ENCODE measurements around the gene PALM. TPM values are rescaled to one million over a fixed set of nuclear protein-coding genes. Genes with fewer than 3 reads are reported as not detected.

Gene PALM
- total RNA-seq, 3 donors from 2014 or later = 16.1 to 61.0 (median 35.1) TPM

DNA sequence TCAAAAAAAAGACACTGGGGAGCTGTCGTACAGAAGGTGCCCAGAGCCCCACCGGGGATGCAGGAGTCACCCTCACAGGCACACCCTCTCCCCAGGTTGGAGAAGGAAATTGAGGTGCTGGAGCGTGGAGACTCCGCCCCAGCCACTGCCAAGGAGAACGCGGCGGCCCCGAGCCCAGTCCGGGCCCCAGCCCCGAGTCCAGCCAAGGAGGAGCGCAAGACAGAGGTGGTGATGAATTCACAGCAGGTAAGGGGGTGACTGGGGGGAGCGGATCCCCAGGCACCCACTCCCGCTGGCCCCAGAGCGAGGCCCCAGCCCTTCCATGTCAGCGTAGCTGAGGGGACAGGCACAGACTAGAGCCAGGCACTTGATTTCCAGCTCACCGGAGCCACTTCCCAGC is 22.3 kb downstream of the PALM start:
- TF ChIP-seq POLR2AphosphoS5 (IDR thresholded peaks at IDR 0.05) (no peak), CTCF (IDR thresholded peaks at IDR 0.05) (no peak)

DNA sequence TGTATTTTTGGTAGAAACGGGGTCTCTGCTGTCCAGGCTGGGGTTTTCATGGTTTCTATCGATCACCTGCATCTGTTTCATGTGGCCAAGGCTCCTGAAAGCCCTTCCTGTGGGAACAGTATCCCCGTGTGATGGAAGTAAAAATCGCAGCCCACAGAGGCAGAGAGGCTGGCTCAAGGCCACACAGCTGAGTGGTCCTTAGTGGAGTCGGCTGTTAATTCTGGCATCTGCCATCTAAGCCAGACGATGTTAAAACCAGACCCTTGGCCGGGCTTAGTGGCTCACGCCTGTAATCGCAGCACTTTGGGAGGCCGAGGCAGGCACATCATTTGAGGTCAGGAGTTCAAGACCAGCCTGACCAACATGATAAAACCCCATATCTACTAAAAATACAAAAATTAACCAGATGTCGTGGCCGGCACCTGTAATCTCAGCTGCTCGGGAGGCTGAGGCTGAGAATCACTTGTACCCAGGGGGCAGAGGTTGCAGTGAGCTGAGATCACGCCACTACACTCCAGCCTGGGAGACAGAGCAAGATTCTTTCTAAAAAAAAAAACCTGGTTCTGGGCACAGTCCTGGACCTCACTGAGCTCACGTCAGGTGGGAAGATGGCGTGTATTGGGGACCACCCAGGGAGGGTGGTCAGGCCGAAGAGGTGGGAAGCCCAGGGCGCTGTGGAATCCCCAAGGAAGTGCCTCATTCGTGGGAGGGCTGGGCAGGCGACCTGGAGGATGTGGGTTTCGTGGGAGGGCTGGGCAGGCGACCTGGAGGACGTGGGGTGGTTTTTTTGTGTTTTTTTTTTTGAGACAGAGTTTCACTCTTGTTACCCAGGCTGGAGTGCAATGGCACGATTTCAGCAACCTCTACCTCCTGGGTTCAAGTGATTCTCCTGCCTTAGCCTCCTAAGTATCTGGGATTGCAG is 23.7 kb downstream of the PALM start:
- Histone ChIP-seq H3K4me1 (no peaks in the 10 kb centered on the region), H3K36me3 (no peaks in the 10 kb centered on the region), H3K4me3 (no peak overlapping the region), H3K27me3 (no peaks in the 10 kb centered on the region), H3K27ac (no peak overlapping the region), H3K9me3 (no peaks in the 10 kb centered on the region)
- intact Hi-C loops (cut with DNase I; ENCODE audit: low total_unique reads) = no loop called here
- DNase-seq (ENCODE audit: low spot score in 2 of 2) = no peak
- no peak for TF ChIP-seq CTCF (IDR thresholded peaks at IDR 0.05)
- no peak for TF ChIP-seq POLR2AphosphoS5 (IDR thresholded peaks at IDR 0.05)
- TF ChIP-seq POLR2A (IDR thresholded peaks at IDR 0.05) = no peak

More for the DNA sequence above, 22.3 kb downstream of the PALM start:
- H3K27me3 ChIP-seq = no peaks in the 10 kb centered on the region
- H3K36me3 ChIP-seq = no peaks in the 10 kb centered on the region
- no peaks in the 10 kb centered on the region for H3K4me1 ChIP-seq
- H3K4me3 ChIP-seq = no peak overlapping the region
- no peak for DNase-seq (ENCODE audit: low spot score in 2 of 2)
- no peaks in the 10 kb centered on the region for H3K9me3 ChIP-seq
- H3K27ac ChIP-seq = no peak overlapping the region
- intact Hi-C loops (cut with DNase I; ENCODE audit: low total_unique reads) = no loop called here

- TF ChIP-seq POLR2A (IDR thresholded peaks at IDR 0.05) = no peak
- no peak for TF ChIP-seq POLR2AphosphoS5 (IDR thresholded peaks at IDR 0.05)
- TF ChIP-seq CTCF (IDR thresholded peaks at IDR 0.05) = no peak
- Histone ChIP-seq H3K9me3 (no peaks in the 10 kb centered on the region), H3K4me1 (no peaks in the 10 kb centered on the region), H3K4me3 (no peak overlapping the region), H3K36me3 (no peaks in the 10 kb centered on the region), H3K27ac (no peak overlapping the region), H3K27me3 (no peaks in the 10 kb centered on the region)
- intact Hi-C loops (cut with DNase I; ENCODE audit: low total_unique reads) = no loop called here
- no peak for DNase-seq (ENCODE audit: low spot score in 2 of 2)
Measured at GRCh38 chr19:734716-735115, 26.0 kb downstream of the PALM start.

GRCh38 chr19:736125-736524 is 27.4 kb downstream of the PALM start:
- Histone ChIP-seq H3K4me3 (no peak overlapping the region), H3K9me3 (no peaks in the 10 kb centered on the region), H3K27ac (no peak overlapping the region), H3K27me3 (no peaks in the 10 kb centered on the region), H3K36me3 (no peaks in the 10 kb centered on the region), H3K4me1 (no peaks in the 10 kb centered on the region)
- intact Hi-C loops (cut with DNase I; ENCODE audit: low total_unique reads) = no loop called here
- TF ChIP-seq POLR2AphosphoS5 (IDR thresholded peaks at IDR 0.05) = no peak
- TF ChIP-seq POLR2A (IDR thresholded peaks at IDR 0.05) = no peak
- TF ChIP-seq CTCF (IDR thresholded peaks at IDR 0.05) = no peak
- DNase-seq (ENCODE audit: low spot score in 2 of 2) = no peak

DNA sequence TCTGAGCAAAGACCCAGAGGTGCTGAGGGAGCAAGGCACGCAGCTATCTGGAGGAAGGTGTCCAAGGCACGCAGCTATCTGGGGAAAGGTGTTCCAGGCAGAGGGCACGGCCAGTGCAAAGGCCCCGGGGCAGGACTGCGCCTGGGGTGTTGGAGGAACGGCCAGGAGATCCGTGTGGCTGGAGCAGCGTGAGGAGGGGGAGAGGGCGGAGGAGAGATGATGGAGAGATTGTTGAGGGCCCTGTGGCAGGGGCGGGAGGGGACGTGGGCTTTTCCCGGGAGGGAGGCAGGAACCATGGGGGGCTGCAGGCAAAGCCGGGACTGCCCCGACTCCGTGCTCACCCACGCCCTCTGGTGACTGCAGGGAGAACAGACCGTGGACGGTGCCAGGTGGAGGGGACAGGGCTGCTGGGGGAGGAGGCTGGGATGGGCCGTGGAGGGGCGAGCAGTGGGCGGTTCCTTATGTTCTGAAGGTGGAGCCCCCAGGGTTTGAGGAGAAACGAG is 28.9 kb downstream of the PALM start:
- no peak overlapping the region for H3K4me3 ChIP-seq
- H3K27me3 ChIP-seq = no peaks in the 10 kb centered on the region
- no peaks in the 10 kb centered on the region for H3K36me3 ChIP-seq
- intact Hi-C loops (cut with DNase I; ENCODE audit: low total_unique reads) = no loop called here
- no peaks in the 10 kb centered on the region for H3K4me1 ChIP-seq
- peak; percentile 28 to 51 (median 51) for TF ChIP-seq CTCF (IDR thresholded peaks at IDR 0.05)
- TF ChIP-seq POLR2AphosphoS5 (IDR thresholded peaks at IDR 0.05) = no peak
- no peak overlapping the region for H3K27ac ChIP-seq
- no peak for DNase-seq (ENCODE audit: low spot score in 2 of 2)
- H3K9me3 ChIP-seq = no peaks in the 10 kb centered on the region
